ENCODE measurements around the gene TMEM201.

Gene TMEM201

DNA sequence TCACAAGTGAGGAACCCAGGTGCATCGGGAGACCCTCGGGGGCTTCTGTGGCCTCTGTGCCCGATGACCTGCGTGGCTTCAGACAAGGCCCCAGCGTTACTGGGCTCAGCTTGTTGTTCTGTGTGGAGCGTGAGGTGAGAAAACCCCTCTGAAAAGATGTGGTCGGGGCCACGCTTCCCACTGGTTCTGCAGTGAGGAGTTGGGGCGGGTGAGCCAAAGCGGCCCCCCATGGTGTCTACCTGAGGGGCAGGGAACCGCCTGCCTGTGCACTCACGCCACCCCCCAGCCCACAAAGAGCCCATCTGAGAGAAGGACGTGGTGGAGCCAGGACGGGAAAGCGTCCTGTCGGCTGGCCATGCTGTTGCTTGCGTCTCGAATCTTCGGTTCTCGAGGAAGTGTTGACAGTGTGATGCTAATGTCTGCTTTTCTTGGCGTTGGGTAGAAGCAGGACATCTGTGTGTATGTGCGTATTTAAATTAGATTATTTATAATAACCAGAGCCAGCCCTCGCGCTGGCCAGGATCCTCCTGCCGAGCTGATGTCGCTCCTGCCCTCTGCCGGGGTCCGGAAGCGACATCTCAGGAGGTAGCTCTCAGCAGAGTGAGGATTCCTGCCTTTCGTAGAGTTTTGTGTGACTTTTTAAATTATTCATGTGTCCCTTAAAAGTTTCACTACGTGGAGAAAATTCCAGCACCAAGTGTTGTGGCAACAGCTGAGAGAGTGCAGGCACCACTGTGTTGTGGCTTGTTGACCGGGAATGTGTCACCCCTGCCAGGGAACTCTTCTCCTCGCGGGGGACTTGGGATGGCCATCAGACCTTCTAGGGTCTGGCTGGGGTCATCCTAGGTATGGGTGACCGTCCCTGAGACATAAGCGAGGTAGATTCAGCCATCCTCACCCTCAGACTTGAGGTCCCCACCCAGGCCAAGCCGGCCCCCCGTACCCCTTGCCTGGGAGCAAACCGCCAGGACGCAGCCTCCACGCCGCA lies 15.3 kb downstream of the TMEM201 start:
- TF ChIP-seq SIN3A (IDR thresholded peaks at IDR 0.05; ENCODE audit: borderline replicate concordance, insufficient read depth, low read length) (0 out of 2 replicates have a peak, but pooled peaks have one; percentile 29), POLR2AphosphoS5 (IDR thresholded peaks at IDR 0.05; ENCODE audit: low read depth, low read length) (no peak)

DNA sequence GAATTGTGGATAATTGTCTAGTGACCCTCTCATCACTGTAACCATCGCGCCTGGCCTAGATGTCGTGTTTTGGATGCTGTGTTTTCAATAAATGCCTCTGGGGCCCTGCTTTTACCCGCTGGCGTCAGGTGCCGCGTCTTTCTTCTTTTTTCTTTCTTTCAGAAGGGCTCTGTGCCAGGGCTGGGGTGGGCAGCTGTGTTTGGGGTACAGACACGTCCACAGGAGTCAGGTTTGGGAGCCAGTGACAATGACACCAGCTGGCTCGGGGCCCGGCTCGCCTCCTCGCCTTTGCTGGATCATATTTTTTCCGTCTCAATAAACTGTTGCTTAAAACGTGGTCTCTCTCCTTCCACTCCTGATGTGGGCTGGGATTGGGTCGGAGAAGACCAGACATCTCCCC lies 16.1 kb downstream of the TMEM201 start:
- TF ChIP-seq, protein P1, sequence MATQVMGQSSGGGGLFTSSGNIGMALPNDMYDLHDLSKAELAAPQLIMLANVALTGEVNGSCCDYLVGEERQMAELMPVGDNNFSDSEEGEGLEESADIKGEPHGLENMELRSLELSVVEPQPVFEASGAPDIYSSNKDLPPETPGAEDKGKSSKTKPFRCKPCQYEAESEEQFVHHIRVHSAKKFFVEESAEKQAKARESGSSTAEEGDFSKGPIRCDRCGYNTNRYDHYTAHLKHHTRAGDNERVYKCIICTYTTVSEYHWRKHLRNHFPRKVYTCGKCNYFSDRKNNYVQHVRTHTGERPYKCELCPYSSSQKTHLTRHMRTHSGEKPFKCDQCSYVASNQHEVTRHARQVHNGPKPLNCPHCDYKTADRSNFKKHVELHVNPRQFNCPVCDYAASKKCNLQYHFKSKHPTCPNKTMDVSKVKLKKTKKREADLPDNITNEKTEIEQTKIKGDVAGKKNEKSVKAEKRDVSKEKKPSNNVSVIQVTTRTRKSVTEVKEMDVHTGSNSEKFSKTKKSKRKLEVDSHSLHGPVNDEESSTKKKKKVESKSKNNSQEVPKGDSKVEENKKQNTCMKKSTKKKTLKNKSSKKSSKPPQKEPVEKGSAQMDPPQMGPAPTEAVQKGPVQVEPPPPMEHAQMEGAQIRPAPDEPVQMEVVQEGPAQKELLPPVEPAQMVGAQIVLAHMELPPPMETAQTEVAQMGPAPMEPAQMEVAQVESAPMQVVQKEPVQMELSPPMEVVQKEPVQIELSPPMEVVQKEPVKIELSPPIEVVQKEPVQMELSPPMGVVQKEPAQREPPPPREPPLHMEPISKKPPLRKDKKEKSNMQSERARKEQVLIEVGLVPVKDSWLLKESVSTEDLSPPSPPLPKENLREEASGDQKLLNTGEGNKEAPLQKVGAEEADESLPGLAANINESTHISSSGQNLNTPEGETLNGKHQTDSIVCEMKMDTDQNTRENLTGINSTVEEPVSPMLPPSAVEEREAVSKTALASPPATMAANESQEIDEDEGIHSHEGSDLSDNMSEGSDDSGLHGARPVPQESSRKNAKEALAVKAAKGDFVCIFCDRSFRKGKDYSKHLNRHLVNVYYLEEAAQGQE (IDR thresholded peaks at IDR 0.05; ENCODE audit: insufficient read depth in 1 of 2, low read depth in 2 of 2, low read length in 2 of 2): no peak
- TF ChIP-seq SIN3A (IDR thresholded peaks at IDR 0.05; ENCODE audit: borderline replicate concordance, insufficient read depth, low read length) (no peak), TAF1 (IDR thresholded peaks at IDR 0.05; ENCODE audit: borderline replicate concordance, insufficient read depth, low read length) (no peak), POLR2AphosphoS5 (IDR thresholded peaks at IDR 0.05; ENCODE audit: low read depth, low read length) (no peak), FOXP2 (optimal IDR thresholded peaks at IDR 0.05; ENCODE audit: borderline replicate concordance, extremely low read depth, extremely low read length, insufficient read depth) (no peak)

DNA sequence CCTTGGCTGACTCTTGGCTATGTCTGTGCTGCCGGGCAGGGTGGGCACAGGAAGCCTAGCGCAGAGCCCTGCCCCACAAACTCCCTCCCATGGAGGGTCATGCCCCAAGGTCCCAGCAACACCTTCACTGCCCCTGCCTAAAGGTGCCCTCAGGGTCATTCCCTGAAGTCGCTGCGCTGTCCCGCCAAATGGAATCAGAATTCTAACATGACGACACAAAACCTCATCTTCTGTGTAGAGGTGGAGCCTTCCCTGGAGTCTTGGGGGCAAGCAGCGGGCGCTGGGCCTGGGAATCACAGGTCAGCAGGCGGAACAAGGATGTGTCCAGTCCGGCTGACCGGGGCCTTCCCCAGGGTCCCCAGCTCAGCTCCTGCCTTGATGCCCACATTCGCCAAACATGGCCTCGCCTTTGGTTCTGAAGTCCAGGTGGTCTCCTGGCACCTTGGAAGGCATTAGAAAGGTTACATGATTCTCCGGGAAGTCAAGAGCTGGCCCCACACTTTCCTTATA lies 17.3 kb downstream of the TMEM201 start:
- TF ChIP-seq TAF1 (IDR thresholded peaks at IDR 0.05; ENCODE audit: borderline replicate concordance, insufficient read depth, low read length) (no peak), SIN3A (IDR thresholded peaks at IDR 0.05; ENCODE audit: borderline replicate concordance, insufficient read depth, low read length) (no peak), POLR2AphosphoS5 (IDR thresholded peaks at IDR 0.05; ENCODE audit: low read depth, low read length) (no peak)
- TF ChIP-seq, protein P1 (IDR thresholded peaks at IDR 0.05; ENCODE audit: insufficient read depth in 1 of 2, low read depth in 2 of 2, low read length in 2 of 2): no peak

DNA sequence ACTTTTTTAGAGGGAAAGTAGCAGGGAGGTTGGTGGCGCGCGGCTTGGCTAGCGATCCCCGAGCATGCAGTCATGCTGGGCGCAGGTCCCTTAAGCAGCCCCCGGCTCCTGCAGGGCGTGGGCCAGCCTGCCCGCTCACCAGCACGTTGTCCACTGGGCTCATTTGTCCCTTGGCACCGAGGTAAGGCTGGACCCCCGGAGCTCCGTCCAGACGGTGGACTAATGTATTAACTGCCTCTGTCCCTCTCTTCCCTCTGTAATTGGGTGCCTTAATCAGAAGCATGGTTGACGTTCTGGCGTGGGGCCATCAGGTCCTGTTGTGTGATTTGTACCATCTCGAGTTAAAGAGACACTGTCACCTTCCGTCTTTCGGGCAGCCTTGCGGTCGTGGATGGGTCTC lies 17.7 kb downstream of the TMEM201 start:
- TF ChIP-seq, protein P1 (IDR thresholded peaks at IDR 0.05; ENCODE audit: insufficient read depth in 1 of 2, low read depth in 2 of 2, low read length in 2 of 2): no peak
- TF ChIP-seq POLR2AphosphoS5 (IDR thresholded peaks at IDR 0.05; ENCODE audit: low read depth, low read length) (no peak), FOXP2 (optimal IDR thresholded peaks at IDR 0.05; ENCODE audit: borderline replicate concordance, extremely low read depth, extremely low read length, insufficient read depth) (no peak), SIN3A (IDR thresholded peaks at IDR 0.05; ENCODE audit: borderline replicate concordance, insufficient read depth, low read length) (no peak), TAF1 (IDR thresholded peaks at IDR 0.05; ENCODE audit: borderline replicate concordance, insufficient read depth, low read length) (no peak)

DNA sequence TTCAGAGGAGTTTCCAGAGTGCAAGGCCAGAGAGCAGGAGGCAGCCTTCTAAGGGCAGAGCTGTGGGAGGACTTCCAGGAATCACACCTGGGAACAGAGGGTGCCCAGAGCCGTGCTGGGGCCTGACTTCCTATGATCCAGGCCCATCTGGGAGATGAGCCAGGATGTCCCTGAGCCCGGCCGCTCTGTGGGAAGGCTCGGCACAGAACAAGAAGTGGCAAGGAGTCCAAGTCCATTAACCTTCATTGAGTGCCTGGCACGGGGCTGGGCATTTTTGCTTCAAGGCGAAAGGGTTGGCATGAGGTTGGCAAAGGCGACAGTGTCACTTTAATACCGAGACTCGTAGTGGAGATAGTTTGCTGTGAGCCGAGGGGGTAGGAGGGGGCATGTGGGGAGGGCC lies 18.2 kb downstream of the TMEM201 start:
- TF ChIP-seq FOXP2 (optimal IDR thresholded peaks at IDR 0.05; ENCODE audit: borderline replicate concordance, extremely low read depth, extremely low read length, insufficient read depth) (no peak), TAF1 (IDR thresholded peaks at IDR 0.05; ENCODE audit: borderline replicate concordance, insufficient read depth, low read length) (no peak)

DNA sequence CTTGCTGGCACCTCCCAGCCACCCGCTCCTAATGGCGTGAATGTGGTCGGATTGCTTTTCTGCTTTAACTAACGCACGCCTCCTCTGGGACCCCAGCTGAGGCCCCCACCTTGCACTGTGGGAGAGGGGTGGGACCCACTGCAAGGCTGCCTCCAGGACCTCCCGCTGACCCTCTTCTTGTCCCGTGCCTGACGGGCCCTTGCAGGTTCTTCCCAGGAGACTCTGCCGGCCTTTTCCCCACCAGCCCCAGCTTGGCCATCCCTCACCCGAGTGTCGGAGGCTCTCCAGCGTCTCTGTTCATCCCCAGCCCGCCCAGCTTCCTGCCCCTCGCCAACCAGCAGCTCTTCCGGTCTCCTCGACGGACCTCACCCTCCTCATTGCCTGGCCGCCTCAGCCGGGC lies 18.6 kb downstream of the TMEM201 start:
- TF ChIP-seq POLR2AphosphoS5 (IDR thresholded peaks at IDR 0.05; ENCODE audit: low read depth, low read length) (no peak), SIN3A (IDR thresholded peaks at IDR 0.05; ENCODE audit: borderline replicate concordance, insufficient read depth, low read length) (no peak), FOXP2 (optimal IDR thresholded peaks at IDR 0.05; ENCODE audit: borderline replicate concordance, extremely low read depth, extremely low read length, insufficient read depth) (no peak), TAF1 (IDR thresholded peaks at IDR 0.05; ENCODE audit: borderline replicate concordance, insufficient read depth, low read length) (no peak)
- TF ChIP-seq, protein P1 (IDR thresholded peaks at IDR 0.05; ENCODE audit: insufficient read depth in 1 of 2, low read depth in 2 of 2, low read length in 2 of 2): no peak

Measured in PFSK-1 (cell line).